Memory B cell (primary cell): ENCODE measurements around the gene TTC33.
A peak's percentile ranks its signal among the peaks of the same experiment; 100 is the strongest.

Source experiments
- ATAC-seq: fragments of 150-1000 bp; cut with Tn5 transposase; 2 replicates; pipeline ENCODE4 v1.10.0; 2021; ENCODE audit warnings: low read depth, mild to moderate bottlenecking, moderate library complexity
- DNase-seq, 2 donors: peaks; one replicate each; pipeline ENCODE4 v3.0.0; 2022; ENCODE audit warnings: low spot score in 2 of 2
- H3K27ac Mint-ChIP-seq: one replicate; pipeline ENCODE4 v1.8.0; 2022; ENCODE audit warnings: mild to moderate bottlenecking, moderate library complexity, mixed read lengths
- H3K27me3 Mint-ChIP-seq: one replicate; pipeline ENCODE4 v1.8.0; 2022; ENCODE audit warnings: mixed read lengths
- H3K36me3 Mint-ChIP-seq: one replicate; pipeline ENCODE4 v1.8.0; 2022; ENCODE audit warnings: mild to moderate bottlenecking, mixed read lengths
- H3K4me1 Mint-ChIP-seq: one replicate; pipeline ENCODE4 v1.8.0; 2022; ENCODE audit warnings: mixed read lengths
- H3K4me3 Mint-ChIP-seq: one replicate; pipeline ENCODE4 v1.8.0; 2022; ENCODE audit warnings: mild to moderate bottlenecking, moderate library complexity, mixed read lengths
- H3K9me3 Mint-ChIP-seq: one replicate; pipeline ENCODE4 v1.8.0; 2022; ENCODE audit warnings: mixed read lengths

Gene TTC33

GRCh38 chr5:40623480-40624420 is 132.0 kb downstream of the TTC33 start:
- no peak for DNase-seq
- no peak for ATAC-seq
- Mint-ChIP-seq H3K36me3 (no peaks in the 10 kb centered on the region), H3K27ac (no peak overlapping the region), H3K27me3 (no peaks in the 10 kb centered on the region), H3K4me3 (no peak overlapping the region), H3K4me1 (peaks cover 2% of the 10 kb centered on the region), H3K9me3 (no peaks in the 10 kb centered on the region)

- H3K36me3 Mint-ChIP-seq, result no peaks in the 10 kb centered on the region
- peaks cover 1% of the 10 kb centered on the region for H3K4me1 Mint-ChIP-seq
- DNase-seq (no peak), ATAC-seq (no peak)
- H3K27me3 Mint-ChIP-seq, result no peaks in the 10 kb centered on the region
- no peaks in the 10 kb centered on the region for H3K9me3 Mint-ChIP-seq
- no peak overlapping the region for H3K4me3 Mint-ChIP-seq
- H3K27ac Mint-ChIP-seq, result no peak overlapping the region
Observed at GRCh38 chr5:40622463-40623252, 133.1 kb downstream of the TTC33 start.

DNA sequence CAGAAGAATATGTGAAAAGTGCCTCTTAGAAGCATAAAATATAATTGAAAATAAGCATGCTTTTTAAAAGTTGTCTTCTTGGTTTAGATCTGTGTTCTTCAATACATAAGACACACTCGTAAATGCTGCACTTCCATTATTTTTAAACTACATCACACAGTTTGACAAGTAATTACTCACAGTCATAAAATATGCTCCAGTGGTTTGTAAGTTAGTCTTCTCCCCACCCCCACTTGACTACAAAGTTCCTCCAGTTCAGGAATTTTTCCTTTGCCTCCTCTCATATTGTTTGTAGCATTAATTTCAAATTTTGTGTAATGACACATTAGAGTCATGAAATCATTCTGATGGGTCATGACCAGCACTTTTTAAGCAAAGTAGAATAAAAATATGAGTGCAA is 136.3 kb downstream of the TTC33 start:
- ATAC-seq (no peak), DNase-seq (no peak)
- Mint-ChIP-seq H3K27me3 (no peaks in the 10 kb centered on the region), H3K4me3 (no peak overlapping the region), H3K4me1 (peaks cover 9% of the 10 kb centered on the region), H3K27ac (no peak overlapping the region), H3K36me3 (no peaks in the 10 kb centered on the region), H3K9me3 (no peaks in the 10 kb centered on the region)

DNA sequence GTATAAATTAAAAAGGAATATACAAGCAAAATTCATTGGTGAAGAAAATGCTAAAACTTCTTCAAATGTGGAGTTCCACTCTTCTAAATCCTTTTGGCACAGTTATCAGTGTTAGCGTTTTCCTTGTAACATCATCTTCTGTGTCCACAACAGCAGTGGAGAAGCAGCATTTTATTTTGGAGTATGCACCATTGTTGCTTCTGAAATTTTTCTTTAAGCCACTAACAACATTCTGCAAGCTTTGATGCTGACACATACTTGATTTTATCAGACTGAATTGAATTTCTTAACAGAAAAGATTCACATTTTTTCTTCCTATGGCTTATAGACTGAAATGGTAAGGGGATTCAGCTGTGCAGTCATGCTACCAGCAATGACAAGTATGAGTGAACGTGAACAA is 136.8 kb downstream of the TTC33 start:
- ATAC-seq, result no peak
- no peak for DNase-seq
- Mint-ChIP-seq H3K4me1 (peaks cover 9% of the 10 kb centered on the region), H3K36me3 (no peaks in the 10 kb centered on the region), H3K27ac (no peak overlapping the region), H3K4me3 (no peak overlapping the region), H3K27me3 (no peaks in the 10 kb centered on the region), H3K9me3 (no peaks in the 10 kb centered on the region)

DNA sequence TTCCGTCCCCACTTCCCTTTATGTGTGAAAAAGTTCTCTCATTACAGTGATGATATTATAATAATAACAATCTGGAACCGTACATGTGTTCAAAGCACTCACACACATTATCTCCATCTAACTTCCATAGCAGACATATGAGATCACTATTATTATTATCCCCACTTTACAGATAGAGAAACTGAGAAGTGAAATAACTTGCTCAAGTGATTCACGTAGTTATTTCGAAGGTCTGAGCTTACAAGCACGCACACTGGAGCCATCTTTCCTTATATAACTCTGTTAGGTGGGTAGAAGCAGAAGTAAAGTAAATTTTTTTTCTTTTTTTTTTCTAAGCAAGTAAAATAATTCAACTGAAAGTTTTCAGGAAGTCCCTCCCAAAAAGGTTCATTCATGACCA is 139.0 kb downstream of the TTC33 start:
- Mint-ChIP-seq H3K4me1 (peaks cover 9% of the 10 kb centered on the region), H3K9me3 (no peaks in the 10 kb centered on the region), H3K4me3 (no peak overlapping the region), H3K27me3 (no peaks in the 10 kb centered on the region), H3K36me3 (no peaks in the 10 kb centered on the region), H3K27ac (no peak overlapping the region)
- no peak for DNase-seq
- ATAC-seq, result peak; percentile 81

DNA sequence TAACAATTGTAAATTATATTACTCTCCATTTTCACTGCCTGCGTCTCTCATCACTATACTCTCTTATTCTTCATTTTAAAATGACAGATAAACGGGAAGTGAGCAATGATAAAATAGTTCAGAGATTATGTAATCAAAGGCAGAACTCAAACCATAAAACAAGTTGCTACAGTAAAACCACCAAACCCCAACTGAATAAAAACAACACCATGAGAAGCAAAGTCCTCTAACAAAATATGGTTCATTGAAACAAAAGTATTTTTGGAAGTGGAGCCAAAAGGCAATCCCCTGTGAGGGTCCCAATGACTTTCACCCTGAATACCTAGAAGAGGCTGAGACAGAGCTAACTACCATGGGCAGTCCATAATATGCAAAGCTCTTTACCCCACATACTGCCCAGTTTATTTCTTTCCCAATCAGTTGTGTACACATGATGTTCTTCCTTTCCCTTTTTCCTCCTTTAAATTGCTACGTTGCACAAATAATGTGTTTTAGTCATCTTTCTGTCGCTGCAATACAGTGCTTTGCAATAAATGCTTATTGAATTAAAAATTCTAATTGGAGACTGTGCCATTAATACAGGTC is 140.1 kb downstream of the TTC33 start:
- H3K4me1 Mint-ChIP-seq, result peaks cover 9% of the 10 kb centered on the region
- peaks cover 2% of the 10 kb centered on the region for H3K36me3 Mint-ChIP-seq
- H3K9me3 Mint-ChIP-seq, result no peaks in the 10 kb centered on the region
- no peaks in the 10 kb centered on the region for H3K27me3 Mint-ChIP-seq
- ATAC-seq (peak; percentile 68), DNase-seq (no peak)
- no peak overlapping the region for H3K4me3 Mint-ChIP-seq
- H3K27ac Mint-ChIP-seq, result no peak overlapping the region

GRCh38 chr5:40614923-40615585 is 140.7 kb downstream of the TTC33 start:
- no peak for DNase-seq
- Mint-ChIP-seq H3K4me3 (no peak overlapping the region), H3K4me1 (peaks cover 9% of the 10 kb centered on the region), H3K9me3 (no peaks in the 10 kb centered on the region), H3K36me3 (peaks cover 2% of the 10 kb centered on the region), H3K27me3 (no peaks in the 10 kb centered on the region), H3K27ac (no peak overlapping the region)
- ATAC-seq, result peak; percentile 19

DNA sequence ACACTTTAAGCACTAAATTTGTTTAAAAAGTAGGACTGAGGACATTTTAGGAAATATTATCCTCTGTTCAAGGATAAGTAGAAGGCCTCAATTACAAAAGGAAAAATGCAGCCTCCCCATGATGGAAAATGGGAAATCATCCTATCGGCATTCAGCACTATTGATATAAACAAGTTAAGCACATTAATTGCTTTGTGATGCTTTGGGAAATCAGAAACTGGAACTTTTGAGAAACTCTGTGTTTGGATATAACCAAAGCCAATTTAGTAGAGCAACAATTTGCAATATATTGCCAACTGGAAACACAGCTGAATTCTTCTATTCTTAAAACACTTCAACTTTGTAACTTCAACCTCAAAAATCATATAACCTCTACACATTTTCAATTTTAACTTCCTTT is 141.3 kb downstream of the TTC33 start:
- H3K27me3 Mint-ChIP-seq, result no peaks in the 10 kb centered on the region
- DNase-seq (no peak), ATAC-seq (no peak)
- no peaks in the 10 kb centered on the region for H3K9me3 Mint-ChIP-seq
- H3K27ac Mint-ChIP-seq, result no peak overlapping the region
- H3K36me3 Mint-ChIP-seq, result peaks cover 2% of the 10 kb centered on the region
- H3K4me1 Mint-ChIP-seq, result peaks cover 9% of the 10 kb centered on the region
- no peak overlapping the region for H3K4me3 Mint-ChIP-seq

DNA sequence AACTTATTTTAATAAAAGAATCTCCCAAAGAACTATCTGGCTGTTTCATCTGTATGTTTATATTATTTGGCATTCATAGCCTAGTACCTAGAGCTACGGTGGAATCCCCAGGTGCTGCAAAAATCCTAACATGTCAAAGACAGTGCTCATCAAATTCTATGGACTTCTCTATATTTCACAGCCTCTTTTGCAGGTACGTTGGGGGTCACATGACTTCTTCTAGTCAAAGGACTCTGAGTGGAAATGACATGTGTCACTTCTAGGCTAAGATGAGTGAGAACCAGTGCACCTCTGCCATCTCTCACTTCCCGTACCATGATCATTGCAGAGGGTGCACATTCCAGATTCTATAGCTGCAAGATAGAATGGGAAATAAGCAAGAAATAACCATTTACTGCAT is 148.6 kb downstream of the TTC33 start:
- H3K4me3 Mint-ChIP-seq, result no peak overlapping the region
- ATAC-seq (no peak), DNase-seq (no peak)
- H3K27ac Mint-ChIP-seq, result no peak overlapping the region
- peaks cover 2% of the 10 kb centered on the region for H3K36me3 Mint-ChIP-seq
- peaks cover 3% of the 10 kb centered on the region for H3K9me3 Mint-ChIP-seq
- H3K27me3 Mint-ChIP-seq, result no peaks in the 10 kb centered on the region
- H3K4me1 Mint-ChIP-seq, result peaks cover 22% of the 10 kb centered on the region

GRCh38 chr5:40606077-40606765 is 149.5 kb downstream of the TTC33 start:
- H3K4me3 Mint-ChIP-seq, result peak overlapping the region; percentile 69
- DNase-seq, result no peak
- H3K27me3 Mint-ChIP-seq, result no peaks in the 10 kb centered on the region
- H3K36me3 Mint-ChIP-seq, result peaks cover 2% of the 10 kb centered on the region
- H3K4me1 Mint-ChIP-seq, result peaks cover 27% of the 10 kb centered on the region
- H3K27ac Mint-ChIP-seq, result peak overlapping the region; percentile 53
- peak; percentile 47 for ATAC-seq
- H3K9me3 Mint-ChIP-seq, result peaks cover 3% of the 10 kb centered on the region

DNA sequence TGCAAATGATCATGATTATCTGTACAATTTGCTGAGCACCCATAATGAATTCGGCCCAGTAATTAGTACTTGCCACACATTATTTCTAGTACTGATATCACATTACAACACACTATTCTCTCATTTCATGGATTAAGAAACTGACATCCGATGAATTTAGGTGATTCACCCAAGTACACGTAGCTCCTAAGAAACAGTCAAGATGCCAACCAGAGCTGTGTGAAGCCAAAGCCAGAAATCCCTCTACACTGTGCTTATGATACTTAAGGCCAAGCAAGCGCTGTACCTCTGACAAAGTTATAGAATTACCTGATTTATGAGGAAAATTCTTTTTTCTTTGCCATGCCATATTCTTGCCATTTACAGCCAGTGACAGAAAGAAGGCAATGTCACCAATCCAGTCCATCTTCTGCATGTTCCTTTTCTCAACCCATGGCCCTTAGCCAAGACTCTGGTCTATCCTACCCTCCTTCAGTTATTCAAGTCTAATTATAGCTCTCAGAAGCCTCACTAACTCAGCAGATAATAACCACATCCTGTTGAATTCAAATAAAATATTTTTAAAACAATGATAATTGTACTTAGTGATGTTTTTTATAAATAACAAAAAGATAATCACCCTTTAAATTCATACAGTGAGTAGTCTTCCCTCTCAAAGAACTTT is 150.3 kb downstream of the TTC33 start:
- H3K9me3 Mint-ChIP-seq, result peaks cover 3% of the 10 kb centered on the region
- no peak for DNase-seq
- no peaks in the 10 kb centered on the region for H3K36me3 Mint-ChIP-seq
- peaks cover 27% of the 10 kb centered on the region for H3K4me1 Mint-ChIP-seq
- no peaks in the 10 kb centered on the region for H3K27me3 Mint-ChIP-seq
- peak overlapping the region; percentile 69 for H3K4me3 Mint-ChIP-seq
- peak overlapping the region; percentile 53 for H3K27ac Mint-ChIP-seq
- peak; percentile 63 for ATAC-seq

GRCh38 chr5:40603378-40603777 is 152.4 kb downstream of the TTC33 start:
- Mint-ChIP-seq H3K36me3 (no peaks in the 10 kb centered on the region), H3K4me3 (no peak overlapping the region), H3K4me1 (peaks cover 28% of the 10 kb centered on the region), H3K27ac (no peak overlapping the region), H3K9me3 (peaks cover 2% of the 10 kb centered on the region), H3K27me3 (no peaks in the 10 kb centered on the region)
- DNase-seq (no peak), ATAC-seq (no peak)
